SW480 (cell line): Measurements from ENCODE around the gene SNX8.
A peak's percentile ranks its signal among the peaks of the same experiment; 100 is the strongest.
"Not testable (repeated sequence)": the region's sequence is repeated elsewhere in the genome, so short reads cannot be mapped to it uniquely, and the experiment has no call there.

Experiments
- DNase-seq: peaks from one replicate; pipeline ENCODE4 v3.0.0-alpha.2; 2016; ENCODE audit warnings: low spot score

Gene SNX8

GRCh38 chr7:2314209-2314955 is at the start of gene SNX8:
TSS of gene SNX8 (minus strand) at chr7:2314441. CDS start at chr7:2314421, 20 bp downstream.
- peak; percentile 99 for DNase-seq

- DNase-seq: no peak
These were observed 48.3 kb upstream of the SNX8 start for GRCh38 chr7:2362385-2363088.

GRCh38 chr7:2360796-2361195 is 46.6 kb upstream of the SNX8 start:
- no peak for DNase-seq

GRCh38 chr7:2359610-2360009 is 45.4 kb upstream of the SNX8 start:
- DNase-seq: no peak

- no peak for DNase-seq
These were observed 44.8 kb upstream of the SNX8 start for GRCh38 chr7:2358968-2359527.

GRCh38 chr7:2357571-2357970 is 43.3 kb upstream of the SNX8 start:
- no peak for DNase-seq

GRCh38 chr7:2357165-2357564 is 42.9 kb upstream of the SNX8 start:
- no peak for DNase-seq

GRCh38 chr7:2355705-2356008 is 41.4 kb upstream of the SNX8 start:
- no peak for DNase-seq

GRCh38 chr7:2354939-2355704 is 40.9 kb upstream of the SNX8 start:
- DNase-seq: peak; percentile 14

GRCh38 chr7:2354186-2354938 is 40.1 kb upstream of the SNX8 start, which contains the start of gene EIF3B:
TSS of gene EIF3B (plus strand) at chr7:2354827. CDS start at chr7:2354922, 95 bp downstream.
- DNase-seq: peak; percentile 94

GRCh38 chr7:2353936-2354185 is 39.6 kb upstream of the SNX8 start:
- peak; percentile 92 for DNase-seq

GRCh38 chr7:2353113-2353935 is 39.1 kb upstream of the SNX8 start:
- no peak for DNase-seq

- no peak for DNase-seq
These were observed 36.6 kb upstream of the SNX8 start for GRCh38 chr7:2350861-2351260.

- no peak for DNase-seq
These were observed 35.8 kb upstream of the SNX8 start for GRCh38 chr7:2350055-2350454.

GRCh38 chr7:2347351-2348063 is 33.3 kb upstream of the SNX8 start:
- DNase-seq: not testable (repeated sequence)

GRCh38 chr7:2336626-2337299 is 22.5 kb upstream of the SNX8 start:
- no peak for DNase-seq

GRCh38 chr7:2332606-2333231 is 18.5 kb upstream of the SNX8 start:
- DNase-seq: not testable (repeated sequence)

- DNase-seq: no peak
These were observed 17.5 kb upstream of the SNX8 start for GRCh38 chr7:2331707-2332106.

- DNase-seq: no peak
These were observed 16.3 kb upstream of the SNX8 start for GRCh38 chr7:2330493-2330892.

GRCh38 chr7:2326951-2327350 is 12.7 kb upstream of the SNX8 start:
- DNase-seq: no peak
